AG04449 (cell line): ENCODE results near the gene PLCZ1.

ENCODE experiments used
- CTCF ChIA-PET: fragments of 350-600 bp; formaldehyde crosslinking; extraction: SDS; loops from one replicate; lab custom pipeline; 2021; ENCODE audit warnings: antibody characterized with exemption; lab: Yijun Ruan, JAX
- POLR2A ChIA-PET: fragments of 400-600, 350-600 bp; formaldehyde crosslinking; extraction: SDS; loops from one replicate; lab custom pipeline; 2020; ENCODE audit warnings: antibody characterized with exemption, inconsistent platforms; lab: Yijun Ruan, JAX
- DNase-seq: peaks from one replicate; pipeline ENCODE4 v3.0.0-alpha.2; 2010; ENCODE audit warnings: low read depth, low spot score
- H3K4me3 ChIP-seq: 2 replicates; pipeline ENCODE4 v1.5.1; 2011; ENCODE audit warnings: low read depth, mild to moderate bottlenecking, control low read depth, low read length
- TF ChIP-seq, protein P1 (sequence below): IDR thresholded peaks from one replicate; pipeline ENCODE4 v1.5.1; 2011; ENCODE audit warnings: mild to moderate bottlenecking, moderate library complexity, low read length, control low read depth, inconsistent platforms; ENCODE audit not compliant: insufficient read depth; ENCODE audit errors: missing control alignments

Gene PLCZ1

GRCh38 chr12:18690653-18691052 is 47.2 kb downstream of the PLCZ1 start:
- CTCF ChIA-PET = no interaction called here
- POLR2A ChIA-PET = no interaction called here
- no peak overlapping the region for H3K4me3 ChIP-seq
- no peak for DNase-seq
- TF ChIP-seq, protein P1, sequence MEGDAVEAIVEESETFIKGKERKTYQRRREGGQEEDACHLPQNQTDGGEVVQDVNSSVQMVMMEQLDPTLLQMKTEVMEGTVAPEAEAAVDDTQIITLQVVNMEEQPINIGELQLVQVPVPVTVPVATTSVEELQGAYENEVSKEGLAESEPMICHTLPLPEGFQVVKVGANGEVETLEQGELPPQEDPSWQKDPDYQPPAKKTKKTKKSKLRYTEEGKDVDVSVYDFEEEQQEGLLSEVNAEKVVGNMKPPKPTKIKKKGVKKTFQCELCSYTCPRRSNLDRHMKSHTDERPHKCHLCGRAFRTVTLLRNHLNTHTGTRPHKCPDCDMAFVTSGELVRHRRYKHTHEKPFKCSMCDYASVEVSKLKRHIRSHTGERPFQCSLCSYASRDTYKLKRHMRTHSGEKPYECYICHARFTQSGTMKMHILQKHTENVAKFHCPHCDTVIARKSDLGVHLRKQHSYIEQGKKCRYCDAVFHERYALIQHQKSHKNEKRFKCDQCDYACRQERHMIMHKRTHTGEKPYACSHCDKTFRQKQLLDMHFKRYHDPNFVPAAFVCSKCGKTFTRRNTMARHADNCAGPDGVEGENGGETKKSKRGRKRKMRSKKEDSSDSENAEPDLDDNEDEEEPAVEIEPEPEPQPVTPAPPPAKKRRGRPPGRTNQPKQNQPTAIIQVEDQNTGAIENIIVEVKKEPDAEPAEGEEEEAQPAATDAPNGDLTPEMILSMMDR = no peak

GRCh38 chr12:18689771-18690170 is 48.0 kb downstream of the PLCZ1 start:
- ChIA-PET CTCF (interaction anchor here (1.3 kb wide), 1 partner anchor 497 kb away, joined by 3 read pairs; no protein-coding TSS in a partner anchor), POLR2A (no interaction called here)
- no peak for DNase-seq

DNA sequence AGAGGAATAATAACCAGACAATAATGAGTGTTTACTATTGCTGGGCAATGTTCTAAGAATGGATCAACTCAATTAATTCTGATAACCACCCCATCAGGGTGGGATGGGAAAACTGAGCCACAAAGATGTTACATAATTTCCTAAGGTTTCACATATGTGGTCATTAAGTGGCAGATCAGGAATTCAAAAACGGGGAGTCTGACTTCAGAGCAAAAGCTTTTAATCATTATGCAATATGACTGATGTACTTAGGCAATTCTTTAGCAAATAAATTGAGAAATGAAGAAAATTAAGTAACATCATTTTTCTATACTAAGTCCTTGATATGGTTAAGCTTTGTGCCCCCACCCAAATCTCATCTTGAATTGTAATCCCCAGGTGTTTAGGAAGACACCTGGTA is 53.4 kb downstream of the PLCZ1 start:
- POLR2A ChIA-PET = no interaction called here
- TF ChIP-seq, protein P1 = no peak
- H3K4me3 ChIP-seq = no peak overlapping the region
- CTCF ChIA-PET = no interaction called here
- DNase-seq = no peak

More at GRCh38 chr12:18689771-18690170, 48.0 kb downstream of the PLCZ1 start:
- TF ChIP-seq, protein P1 = no peak
- H3K4me3 ChIP-seq = no peak overlapping the region

GRCh38 chr12:18683327-18684013 is 54.3 kb downstream of the PLCZ1 start:
- CTCF ChIA-PET = interaction anchor here (0.7 to 1.0 kb wide), 2 partner anchors 11 to 253 kb away, joined by 3 read pairs; no protein-coding TSS in a partner anchor
- TF ChIP-seq, protein P1 = no peak
- no peak for DNase-seq

DNA sequence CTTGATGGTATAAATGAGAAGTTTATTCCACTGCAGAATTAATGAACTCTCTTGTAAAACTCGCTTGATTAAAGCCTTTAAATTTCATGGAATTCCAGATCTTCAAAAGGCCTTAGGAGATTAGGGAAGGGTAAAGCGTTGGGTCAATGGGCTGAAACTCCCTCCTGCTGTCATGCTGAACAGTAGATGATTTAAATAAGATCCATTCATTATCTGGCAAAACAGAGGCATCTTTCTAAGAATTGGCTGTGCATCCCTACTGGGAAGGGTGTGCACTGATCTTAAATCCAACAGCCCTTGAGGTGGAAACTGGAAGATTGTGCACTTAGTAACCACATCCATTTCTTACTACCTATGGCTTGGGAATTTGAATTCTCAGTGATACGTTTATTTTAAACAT is 56.0 kb downstream of the PLCZ1 start:
- no peak overlapping the region for H3K4me3 ChIP-seq
- ChIA-PET CTCF (no interaction called here), POLR2A (no interaction called here)
- DNase-seq = no peak
- TF ChIP-seq, protein P1 = no peak

More at GRCh38 chr12:18683327-18684013, 54.3 kb downstream of the PLCZ1 start:
- H3K4me3 ChIP-seq = no peak overlapping the region
- POLR2A ChIA-PET = no interaction called here

GRCh38 chr12:18676996-18677588 is 60.7 kb downstream of the PLCZ1 start:
- ChIA-PET POLR2A (no interaction called here), CTCF (interaction anchor here (0.6 to 1.0 kb wide), 2 partner anchors 11 to 193 kb away, joined by 3 read pairs; no protein-coding TSS in a partner anchor)
- DNase-seq = no peak
- no peak overlapping the region for H3K4me3 ChIP-seq
- TF ChIP-seq, protein P1 = no peak
